Measurements from ENCODE around the gene TUBAL3.

- TF ChIP-seq CTCF (IDR thresholded peaks at IDR 0.05) (no peak), POLR2A (IDR thresholded peaks at IDR 0.05) (no peak), POLR2AphosphoS5 (IDR thresholded peaks at IDR 0.05; ENCODE audit: insufficient read depth in 1 of 2, low read depth in 1 of 2) (no peak)
Measured at GRCh38 chr10:5344746-5345145, 59.9 kb downstream of the TUBAL3 start.

Data from vagina (tissue), 2 donors.